ENCODE results near the gene RAB2B.
A peak's percentile ranks its signal among the peaks of the same experiment; 100 is the strongest.

The RAB2B gene

GRCh38 chr14:21503376-21503775, 26.6 kb upstream of the RAB2B start:
- Histone ChIP-seq H3K36me3 (ENCODE audit: low read depth) (peaks cover 98% of the 10 kb centered on the region), H3K27me3 (ENCODE audit: insufficient read depth, poor library complexity, severe bottlenecking) (no peaks in the 10 kb centered on the region), H3K27ac (ENCODE audit: poor library complexity, severe bottlenecking) (no peak overlapping the region), H3K4me1 (ENCODE audit: insufficient read depth, poor library complexity, severe bottlenecking) (no peaks in the 10 kb centered on the region), H3K4me3 (ENCODE audit: severe bottlenecking) (no peak overlapping the region), H3K9me3 (ENCODE audit: severe bottlenecking) (no peaks in the 10 kb centered on the region)
- ATAC-seq (ENCODE audit: low read depth) (no peak), DNase-seq (ENCODE audit: low spot score) (no peak)
- TF ChIP-seq CTCF (IDR thresholded peaks at IDR 0.05; ENCODE audit: poor library complexity, severe bottlenecking), result no peak

- ATAC-seq (ENCODE audit: low read depth) (no peak), DNase-seq (ENCODE audit: low spot score) (no peak)
- Histone ChIP-seq H3K4me3 (ENCODE audit: severe bottlenecking) (no peak overlapping the region), H3K36me3 (ENCODE audit: low read depth) (peaks cover 98% of the 10 kb centered on the region), H3K4me1 (ENCODE audit: insufficient read depth, poor library complexity, severe bottlenecking) (no peaks in the 10 kb centered on the region), H3K27me3 (ENCODE audit: insufficient read depth, poor library complexity, severe bottlenecking) (no peaks in the 10 kb centered on the region), H3K27ac (ENCODE audit: poor library complexity, severe bottlenecking) (no peak overlapping the region), H3K9me3 (ENCODE audit: severe bottlenecking) (no peaks in the 10 kb centered on the region)
- TF ChIP-seq CTCF (IDR thresholded peaks at IDR 0.05; ENCODE audit: poor library complexity, severe bottlenecking), result no peak
Measured at GRCh38 chr14:21501568-21501967, 24.8 kb upstream of the RAB2B start.

- DNase-seq (ENCODE audit: low spot score) (no peak), ATAC-seq (ENCODE audit: low read depth) (peak; percentile 69)
- H3K27ac ChIP-seq (ENCODE audit: poor library complexity, severe bottlenecking), result no peak overlapping the region
- TF ChIP-seq CTCF (IDR thresholded peaks at IDR 0.05; ENCODE audit: poor library complexity, severe bottlenecking), result peak; percentile 84
- H3K4me3 ChIP-seq (ENCODE audit: severe bottlenecking), result no peak overlapping the region
- H3K9me3 ChIP-seq (ENCODE audit: severe bottlenecking), result no peaks in the 10 kb centered on the region
- H3K27me3 ChIP-seq (ENCODE audit: insufficient read depth, poor library complexity, severe bottlenecking), result no peaks in the 10 kb centered on the region
- no peaks in the 10 kb centered on the region for H3K4me1 ChIP-seq (ENCODE audit: insufficient read depth, poor library complexity, severe bottlenecking)
- peaks cover 97% of the 10 kb centered on the region for H3K36me3 ChIP-seq (ENCODE audit: low read depth)
Measured at GRCh38 chr14:21498540-21499526, 22.1 kb upstream of the RAB2B start.

DNA sequence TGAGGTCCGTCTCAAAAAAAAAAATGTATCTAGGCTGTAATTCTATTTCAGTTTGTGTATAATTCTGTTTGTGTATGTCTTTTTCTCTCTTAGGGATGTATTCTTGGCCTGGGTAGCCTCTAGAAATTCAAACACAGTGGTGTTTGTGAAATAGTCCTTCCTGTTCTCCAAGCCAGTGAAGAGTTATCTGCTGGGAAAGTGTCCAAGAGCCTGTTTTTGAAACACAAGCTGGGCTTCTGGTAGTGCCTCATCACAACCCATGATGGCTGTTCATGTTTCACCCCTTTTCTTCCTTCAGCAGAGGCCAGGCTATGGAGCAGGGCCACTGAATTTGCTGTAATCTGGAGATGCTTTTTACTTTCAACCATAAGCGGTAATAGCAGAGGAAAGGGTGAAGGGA, 19.7 kb upstream of the RAB2B start:
- ATAC-seq (ENCODE audit: low read depth) (no peak), DNase-seq (ENCODE audit: low spot score) (no peak)
- H3K27ac ChIP-seq (ENCODE audit: poor library complexity, severe bottlenecking), result no peak overlapping the region

More for the DNA sequence above, 19.7 kb upstream of the RAB2B start:
- Histone ChIP-seq H3K9me3 (ENCODE audit: severe bottlenecking) (no peaks in the 10 kb centered on the region), H3K27me3 (ENCODE audit: insufficient read depth, poor library complexity, severe bottlenecking) (no peaks in the 10 kb centered on the region), H3K36me3 (ENCODE audit: low read depth) (peaks cover 95% of the 10 kb centered on the region), H3K4me3 (ENCODE audit: severe bottlenecking) (no peak overlapping the region), H3K4me1 (ENCODE audit: insufficient read depth, poor library complexity, severe bottlenecking) (no peaks in the 10 kb centered on the region)
- no peak for TF ChIP-seq CTCF (IDR thresholded peaks at IDR 0.05; ENCODE audit: poor library complexity, severe bottlenecking)

All from RWPE2 (cell line).